HepG2 (cell line): Measurements from ENCODE around the gene MYOZ1. TPM values are rescaled to one million over a fixed set of nuclear protein-coding genes. Genes with fewer than 3 reads are reported as not detected.

Experiments used
- ATRX ChIP-seq: sonication (generic); formaldehyde crosslinking; IDR thresholded peaks from 2 replicates; pipeline ENCODE4 v1.4.0; 2020; ENCODE audit warnings: missing genetic modification reagents, borderline replicate concordance
- IKZF4 ChIP-seq: sonication (generic); formaldehyde crosslinking; IDR thresholded peaks from 2 replicates; pipeline ENCODE4 v1.5.1; 2020; ENCODE audit warnings: borderline replicate concordance, mild to moderate bottlenecking, low read depth, missing genetic modification reagents; ENCODE audit errors: not compliant biosample characterization
- IRF2 ChIP-seq: IDR thresholded peaks from 2 replicates; pipeline ENCODE4 v1.6.1; 2018; ENCODE audit warnings: missing genetic modification reagents, missing compliant biosample characterization
- SNRNP70 ChIP-seq: fragments of 200-400 bp; formaldehyde crosslinking; IDR thresholded peaks from 2 replicates; pipeline ENCODE4 v1.6.1; 2017; ENCODE audit warnings: mild to moderate bottlenecking, low read depth, low read length, moderate library complexity
- U2AF1 ChIP-seq: fragments of 200-400 bp; formaldehyde crosslinking; optimal IDR thresholded peaks from 2 replicates; pipeline ENCODE3; 2017; ENCODE audit warnings: mild to moderate bottlenecking, low read depth, low read length
- YEATS2 ChIP-seq: sonication (generic); formaldehyde crosslinking; IDR thresholded peaks from 2 replicates; pipeline ENCODE4 v1.4.0; 2020; ENCODE audit warnings: missing genetic modification reagents, borderline replicate concordance
- ZBTB8A ChIP-seq: sonication (generic); formaldehyde crosslinking; IDR thresholded peaks from 2 replicates; pipeline ENCODE4 v1.4.0; 2020; ENCODE audit warnings: mild to moderate bottlenecking, low read depth, missing genetic modification reagents, borderline replicate concordance
- ZNF138 ChIP-seq: sonication (generic); formaldehyde crosslinking; IDR thresholded peaks from 2 replicates; pipeline ENCODE4 v1.5.0; 2020; ENCODE audit warnings: mild to moderate bottlenecking, low read depth, missing genetic modification reagents
- ZNF468 ChIP-seq: sonication (generic); formaldehyde crosslinking; IDR thresholded peaks from 2 replicates; pipeline ENCODE4 v1.8.0; 2022; ENCODE audit warnings: mild to moderate bottlenecking, moderate library complexity, missing genetic modification reagents
- ZNF530 ChIP-seq: sonication (generic); formaldehyde crosslinking; IDR thresholded peaks from 2 replicates; pipeline ENCODE4 v1.5.0; 2020; ENCODE audit warnings: low read depth, mild to moderate bottlenecking, missing genetic modification reagents
- ZNF547 ChIP-seq: sonication (generic); formaldehyde crosslinking; IDR thresholded peaks from 2 replicates; pipeline ENCODE4 v1.5.1; 2020; ENCODE audit warnings: mild to moderate bottlenecking, missing genetic modification reagents
- polyA plus RNA-seq, 8 experiments: library from polyadenylated mRNA; depleted of rRNA in 3 of 8; stranded (reverse) in 7 of 8; unstranded in 1 of 8; fragments of >200 nt; fragmentation: Illumina TruSeq in 4 of 8; extraction: Trizol in 4 of 8; gene quantifications; 2 replicates each; pipeline versions ENCODE4 v1.2.1 to v1.2.3, GENCODE V29; 2011 to 2016; ENCODE audit warnings: low read depth in 4 of 8, missing spikeins in 1 of 8, mixed read lengths in 1 of 8; ENCODE audit not compliant: insufficient read depth in 1 of 8
- total RNA-seq, 5 experiments: library from RNA; depleted of rRNA; stranded (reverse); fragments of >200 nt; fragmentation: Illumina TruSeq; extraction: Trizol; gene quantifications; 2 replicates each; pipeline ENCODE4 v1.2.3, GENCODE V29; 2016; ENCODE audit warnings: low read depth in 1 of 5
- TF ChIP-seq, protein P1 (sequence below): sonication (generic); formaldehyde crosslinking; IDR thresholded peaks from 2 replicates; pipeline ENCODE4 v1.4.0; 2020; ENCODE audit warnings: mild to moderate bottlenecking, missing genetic modification reagents
- TF ChIP-seq, protein P2 (sequence below): sonication (generic); formaldehyde crosslinking; IDR thresholded peaks from 2 replicates; pipeline ENCODE4 v1.8.1; 2022; ENCODE audit warnings: mild to moderate bottlenecking, missing genetic modification reagents
- TF ChIP-seq, protein P3 (sequence below): sonication (generic); formaldehyde crosslinking; IDR thresholded peaks from 2 replicates; pipeline ENCODE4 v1.5.0; 2020; ENCODE audit warnings: missing genetic modification reagents
- TF ChIP-seq, protein P4 (sequence below): sonication (generic); formaldehyde crosslinking; IDR thresholded peaks from 2 replicates; pipeline ENCODE4 v1.4.0; 2020; ENCODE audit warnings: mild to moderate bottlenecking, low read depth, missing genetic modification reagents
- TF ChIP-seq, protein P5 (sequence below): sonication (generic); formaldehyde crosslinking; IDR thresholded peaks from 2 replicates; pipeline ENCODE4 v1.4.0; 2020; ENCODE audit warnings: missing genetic modification reagents

The MYOZ1 gene
- total and polyA plus RNA-seq, 2 of the 13 experiments (the other 11 are each of a cell fraction or from before 2014, with no cell fraction given), result not detected

DNA sequence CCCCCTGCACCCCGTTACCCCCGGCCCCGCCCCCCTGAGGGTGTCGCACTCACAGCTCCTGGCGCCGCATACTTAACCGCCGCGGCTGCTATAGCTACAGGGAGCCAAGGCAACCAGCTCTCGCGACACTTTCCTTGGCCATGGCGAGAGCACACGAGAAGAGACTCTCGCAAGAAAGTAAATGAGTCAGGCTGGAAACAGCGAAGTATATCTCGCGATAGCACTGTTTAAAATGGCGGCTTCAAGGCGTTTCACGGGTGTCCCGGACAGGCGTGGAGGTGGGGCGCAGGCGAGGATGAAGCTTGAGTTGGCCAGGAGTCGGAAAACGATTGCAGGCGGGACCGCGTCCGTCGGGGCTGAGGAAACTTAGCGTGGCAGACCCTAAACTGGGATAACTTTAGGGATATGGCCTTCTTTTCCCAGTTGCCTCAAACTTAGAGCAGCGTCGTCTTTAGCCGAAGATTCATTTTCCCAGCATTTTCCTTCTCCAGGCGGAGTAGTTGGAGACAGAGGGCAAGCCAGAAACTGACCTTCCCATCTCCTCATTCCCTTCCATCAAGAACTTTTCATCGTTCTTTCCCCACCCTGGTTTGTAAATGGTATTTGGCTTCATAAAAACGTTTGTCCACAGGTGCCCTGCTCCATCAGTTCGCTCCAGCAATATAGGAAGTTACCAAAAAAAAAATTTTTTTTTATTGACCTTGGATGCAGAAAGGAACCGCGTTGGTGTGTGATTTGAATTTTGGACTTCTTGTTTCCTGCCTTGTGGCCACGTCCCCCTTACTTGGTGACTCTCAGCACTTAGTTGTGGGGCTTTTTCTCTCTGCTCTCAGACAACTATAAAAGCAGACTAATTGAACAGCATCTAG lies 15.2 kb downstream of the MYOZ1 start (continued):
- TF ChIP-seq, protein P1, sequence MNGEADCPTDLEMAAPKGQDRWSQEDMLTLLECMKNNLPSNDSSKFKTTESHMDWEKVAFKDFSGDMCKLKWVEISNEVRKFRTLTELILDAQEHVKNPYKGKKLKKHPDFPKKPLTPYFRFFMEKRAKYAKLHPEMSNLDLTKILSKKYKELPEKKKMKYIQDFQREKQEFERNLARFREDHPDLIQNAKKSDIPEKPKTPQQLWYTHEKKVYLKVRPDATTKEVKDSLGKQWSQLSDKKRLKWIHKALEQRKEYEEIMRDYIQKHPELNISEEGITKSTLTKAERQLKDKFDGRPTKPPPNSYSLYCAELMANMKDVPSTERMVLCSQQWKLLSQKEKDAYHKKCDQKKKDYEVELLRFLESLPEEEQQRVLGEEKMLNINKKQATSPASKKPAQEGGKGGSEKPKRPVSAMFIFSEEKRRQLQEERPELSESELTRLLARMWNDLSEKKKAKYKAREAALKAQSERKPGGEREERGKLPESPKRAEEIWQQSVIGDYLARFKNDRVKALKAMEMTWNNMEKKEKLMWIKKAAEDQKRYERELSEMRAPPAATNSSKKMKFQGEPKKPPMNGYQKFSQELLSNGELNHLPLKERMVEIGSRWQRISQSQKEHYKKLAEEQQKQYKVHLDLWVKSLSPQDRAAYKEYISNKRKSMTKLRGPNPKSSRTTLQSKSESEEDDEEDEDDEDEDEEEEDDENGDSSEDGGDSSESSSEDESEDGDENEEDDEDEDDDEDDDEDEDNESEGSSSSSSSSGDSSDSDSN, result no peak
- TF ChIP-seq, protein P2, sequence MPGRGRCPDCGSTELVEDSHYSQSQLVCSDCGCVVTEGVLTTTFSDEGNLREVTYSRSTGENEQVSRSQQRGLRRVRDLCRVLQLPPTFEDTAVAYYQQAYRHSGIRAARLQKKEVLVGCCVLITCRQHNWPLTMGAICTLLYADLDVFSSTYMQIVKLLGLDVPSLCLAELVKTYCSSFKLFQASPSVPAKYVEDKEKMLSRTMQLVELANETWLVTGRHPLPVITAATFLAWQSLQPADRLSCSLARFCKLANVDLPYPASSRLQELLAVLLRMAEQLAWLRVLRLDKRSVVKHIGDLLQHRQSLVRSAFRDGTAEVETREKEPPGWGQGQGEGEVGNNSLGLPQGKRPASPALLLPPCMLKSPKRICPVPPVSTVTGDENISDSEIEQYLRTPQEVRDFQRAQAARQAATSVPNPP (CRISPR knock-in tag), result peak; percentile 68; the same call in 1 of the 2 replicates
- TF ChIP-seq, protein P3, sequence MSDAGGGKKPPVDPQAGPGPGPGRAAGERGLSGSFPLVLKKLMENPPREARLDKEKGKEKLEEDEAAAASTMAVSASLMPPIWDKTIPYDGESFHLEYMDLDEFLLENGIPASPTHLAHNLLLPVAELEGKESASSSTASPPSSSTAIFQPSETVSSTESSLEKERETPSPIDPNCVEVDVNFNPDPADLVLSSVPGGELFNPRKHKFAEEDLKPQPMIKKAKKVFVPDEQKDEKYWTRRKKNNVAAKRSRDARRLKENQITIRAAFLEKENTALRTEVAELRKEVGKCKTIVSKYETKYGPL (CRISPR knock-in tag), result no peak
- no peak for TF ChIP-seq ATRX
- TF ChIP-seq ZBTB8A (CRISPR knock-in tag), result no peak
- peak; percentile 91 for TF ChIP-seq YEATS2 (CRISPR knock-in tag)
- no peak for TF ChIP-seq ZNF530
- peak; percentile 54; the same call in 1 of the 2 replicates for TF ChIP-seq IRF2 (CRISPR knock-in tag)
- TF ChIP-seq, protein P4, sequence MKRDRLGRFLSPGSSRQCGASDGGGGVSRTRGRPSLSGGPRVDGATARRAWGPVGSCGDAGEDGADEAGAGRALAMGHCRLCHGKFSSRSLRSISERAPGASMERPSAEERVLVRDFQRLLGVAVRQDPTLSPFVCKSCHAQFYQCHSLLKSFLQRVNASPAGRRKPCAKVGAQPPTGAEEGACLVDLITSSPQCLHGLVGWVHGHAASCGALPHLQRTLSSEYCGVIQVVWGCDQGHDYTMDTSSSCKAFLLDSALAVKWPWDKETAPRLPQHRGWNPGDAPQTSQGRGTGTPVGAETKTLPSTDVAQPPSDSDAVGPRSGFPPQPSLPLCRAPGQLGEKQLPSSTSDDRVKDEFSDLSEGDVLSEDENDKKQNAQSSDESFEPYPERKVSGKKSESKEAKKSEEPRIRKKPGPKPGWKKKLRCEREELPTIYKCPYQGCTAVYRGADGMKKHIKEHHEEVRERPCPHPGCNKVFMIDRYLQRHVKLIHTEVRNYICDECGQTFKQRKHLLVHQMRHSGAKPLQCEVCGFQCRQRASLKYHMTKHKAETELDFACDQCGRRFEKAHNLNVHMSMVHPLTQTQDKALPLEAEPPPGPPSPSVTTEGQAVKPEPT (CRISPR knock-in tag), result no peak
- TF ChIP-seq IKZF4 (CRISPR knock-in tag), result no peak
- TF ChIP-seq ZNF138 (CRISPR knock-in tag), result no peak
- no peak for TF ChIP-seq U2AF1
- no peak for TF ChIP-seq ZNF468 (CRISPR knock-in tag)
- TF ChIP-seq, protein P5, sequence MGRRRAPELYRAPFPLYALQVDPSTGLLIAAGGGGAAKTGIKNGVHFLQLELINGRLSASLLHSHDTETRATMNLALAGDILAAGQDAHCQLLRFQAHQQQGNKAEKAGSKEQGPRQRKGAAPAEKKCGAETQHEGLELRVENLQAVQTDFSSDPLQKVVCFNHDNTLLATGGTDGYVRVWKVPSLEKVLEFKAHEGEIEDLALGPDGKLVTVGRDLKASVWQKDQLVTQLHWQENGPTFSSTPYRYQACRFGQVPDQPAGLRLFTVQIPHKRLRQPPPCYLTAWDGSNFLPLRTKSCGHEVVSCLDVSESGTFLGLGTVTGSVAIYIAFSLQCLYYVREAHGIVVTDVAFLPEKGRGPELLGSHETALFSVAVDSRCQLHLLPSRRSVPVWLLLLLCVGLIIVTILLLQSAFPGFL (CRISPR knock-in tag), result no peak
- no peak for TF ChIP-seq ZNF547 (CRISPR knock-in tag)
- TF ChIP-seq SNRNP70, result no peak
